OCI-LY3 (cell line): ENCODE results near the gene SAMD4B.

ENCODE experiments used
- CTCF ChIP-seq: fragments of 200-600, 300-600 bp; sonication (generic); IDR thresholded peaks from 2 replicates; pipeline ENCODE4 v1.5.1; 2014; ENCODE audit warnings: antibody characterized with exemption, low read length, low read depth
- EZH2phosphoT487 ChIP-seq: fragments of 200-600 bp; shearing (Covaris generic); IDR thresholded peaks from 2 replicates; pipeline ENCODE4 v1.6.1; 2018; ENCODE audit warnings: antibody characterized with exemption, mixed run types, low read depth

- TF ChIP-seq CTCF, result no peak
- no peak for TF ChIP-seq EZH2phosphoT487
These were observed 555 bp downstream of the SAMD4B start for GRCh38 chr19:39342647-39343305.
